Upper lobe of right lung (tissue), 1 donor: ENCODE results near the gene GASK1A. TPM values are rescaled to one million over a fixed set of nuclear protein-coding genes. Genes with fewer than 3 reads are reported as not detected.

Experiments used
- ATAC-seq: fragments of 200-7000 bp; cut with Tn5 transposase; one replicate; pipeline ENCODE4 v1.9.1; 2020; ENCODE audit warnings: mild to moderate bottlenecking, moderate library complexity
- DNase-seq: peaks from one replicate; pipeline ENCODE4 v3.0.0-alpha.2; 2020
- H3K27ac ChIP-seq: fragments of 200-600 bp; one replicate; pipeline ENCODE4 v1.8.0; 2022
- H3K27me3 ChIP-seq: fragments of 200-600 bp; one replicate; pipeline ENCODE4 v1.8.0; 2022; ENCODE audit warnings: mild to moderate bottlenecking
- H3K36me3 ChIP-seq: fragments of 200-600 bp; one replicate; pipeline ENCODE4 v1.8.0; 2022
- H3K4me1 ChIP-seq: fragments of 200-600 bp; one replicate; pipeline ENCODE4 v1.8.0; 2022
- H3K4me3 ChIP-seq: fragments of 200-600 bp; one replicate; pipeline ENCODE4 v1.8.0; 2022; ENCODE audit warnings: mild to moderate bottlenecking
- H3K9me3 ChIP-seq: fragments of 200-600 bp; one replicate; pipeline ENCODE4 v1.8.0; 2022
- intact Hi-C: fragments of 100-400 bp; cut with DNase I; formaldehyde crosslinking; loops from one replicate; pipeline ENCODE4 v1.11.0; 2022
- total RNA-seq: library from RNA; stranded (reverse); fragmentation: NEBNext Ultra II Directional; extraction: Animal tissue kit (Norgen Biotek cat#: 25700); gene quantifications from one replicate; pipeline ENCODE4 v1.2.1, GENCODE V29; 2021
- TF ChIP-seq, protein P1 (sequence below): fragments of 200-600 bp; IDR thresholded peaks from one replicate; pipeline ENCODE4 v1.8.0; 2022; ENCODE audit warnings: antibody characterized with exemption
- donor health status: DM: no; HTN: yes; CAD: no; lungs with severe emphysema.

GASK1A gene
- total RNA-seq, 1 donor from 2014 or later, result 3.9 TPM

DNA sequence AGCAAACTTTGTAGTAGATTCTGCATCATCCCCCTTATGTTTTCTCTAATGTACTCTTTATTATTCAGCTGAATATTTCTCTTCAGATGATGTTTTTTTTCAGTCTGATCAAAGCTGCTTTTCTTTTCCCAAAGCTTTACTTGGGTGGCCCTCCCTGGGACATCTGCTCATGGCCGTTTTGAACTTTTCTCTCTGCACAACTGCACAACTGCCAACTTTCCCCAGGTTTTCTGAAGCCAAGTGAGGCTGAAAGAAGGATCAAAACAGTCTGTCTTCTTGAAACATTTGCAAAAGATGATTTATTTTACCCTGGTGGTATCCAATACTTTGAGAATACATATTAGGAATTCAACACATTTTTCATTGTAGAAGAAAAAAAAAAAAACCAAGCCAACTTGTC, 43.0 kb downstream of the GASK1A start:
- intact Hi-C loops, result no loop called here
- TF ChIP-seq, protein P1, sequence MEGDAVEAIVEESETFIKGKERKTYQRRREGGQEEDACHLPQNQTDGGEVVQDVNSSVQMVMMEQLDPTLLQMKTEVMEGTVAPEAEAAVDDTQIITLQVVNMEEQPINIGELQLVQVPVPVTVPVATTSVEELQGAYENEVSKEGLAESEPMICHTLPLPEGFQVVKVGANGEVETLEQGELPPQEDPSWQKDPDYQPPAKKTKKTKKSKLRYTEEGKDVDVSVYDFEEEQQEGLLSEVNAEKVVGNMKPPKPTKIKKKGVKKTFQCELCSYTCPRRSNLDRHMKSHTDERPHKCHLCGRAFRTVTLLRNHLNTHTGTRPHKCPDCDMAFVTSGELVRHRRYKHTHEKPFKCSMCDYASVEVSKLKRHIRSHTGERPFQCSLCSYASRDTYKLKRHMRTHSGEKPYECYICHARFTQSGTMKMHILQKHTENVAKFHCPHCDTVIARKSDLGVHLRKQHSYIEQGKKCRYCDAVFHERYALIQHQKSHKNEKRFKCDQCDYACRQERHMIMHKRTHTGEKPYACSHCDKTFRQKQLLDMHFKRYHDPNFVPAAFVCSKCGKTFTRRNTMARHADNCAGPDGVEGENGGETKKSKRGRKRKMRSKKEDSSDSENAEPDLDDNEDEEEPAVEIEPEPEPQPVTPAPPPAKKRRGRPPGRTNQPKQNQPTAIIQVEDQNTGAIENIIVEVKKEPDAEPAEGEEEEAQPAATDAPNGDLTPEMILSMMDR, result no peak
- no peak overlapping the region for H3K4me3 ChIP-seq

DNA sequence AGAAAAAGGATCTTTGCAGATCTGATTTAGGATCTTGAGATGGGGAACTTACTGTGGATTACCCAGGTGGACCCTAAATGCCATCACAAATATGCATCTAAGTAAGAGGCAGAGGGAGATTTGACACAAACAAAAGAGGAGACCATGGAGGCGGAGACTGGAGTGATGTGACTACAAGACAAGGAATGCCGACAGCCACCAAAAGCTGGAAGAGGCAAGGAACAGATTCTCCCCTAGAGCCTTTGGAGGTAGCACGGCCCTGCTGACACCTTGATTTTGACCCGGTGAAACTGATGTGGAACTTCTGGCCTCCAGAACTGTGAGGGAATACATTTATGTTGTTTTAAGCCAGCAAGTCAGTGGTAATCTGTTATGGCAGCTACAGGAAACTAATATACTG, 44.0 kb downstream of the GASK1A start:
- ATAC-seq (no peak), DNase-seq (no peak)
- Histone ChIP-seq H3K27me3 (no peaks in the 10 kb centered on the region), H3K27ac (no peak overlapping the region), H3K4me3 (no peak overlapping the region), H3K9me3 (no peaks in the 10 kb centered on the region), H3K4me1 (no peaks in the 10 kb centered on the region), H3K36me3 (no peaks in the 10 kb centered on the region)
- TF ChIP-seq, protein P1, result no peak
- intact Hi-C loops, result no loop called here

More for the DNA sequence above, 43.0 kb downstream of the GASK1A start:
- H3K9me3 ChIP-seq, result no peaks in the 10 kb centered on the region
- ATAC-seq (no peak), DNase-seq (no peak)
- no peaks in the 10 kb centered on the region for H3K4me1 ChIP-seq
- H3K27me3 ChIP-seq, result no peaks in the 10 kb centered on the region
- no peak overlapping the region for H3K27ac ChIP-seq
- no peaks in the 10 kb centered on the region for H3K36me3 ChIP-seq

- intact Hi-C loops, result no loop called here
- Histone ChIP-seq H3K27ac (no peak overlapping the region), H3K36me3 (no peaks in the 10 kb centered on the region), H3K9me3 (no peaks in the 10 kb centered on the region), H3K27me3 (no peaks in the 10 kb centered on the region), H3K4me3 (no peak overlapping the region), H3K4me1 (no peaks in the 10 kb centered on the region)
- DNase-seq (no peak), ATAC-seq (no peak)
- TF ChIP-seq, protein P1, result no peak
Measured at GRCh38 chr3:43023746-43024145, 44.6 kb downstream of the GASK1A start.

DNA sequence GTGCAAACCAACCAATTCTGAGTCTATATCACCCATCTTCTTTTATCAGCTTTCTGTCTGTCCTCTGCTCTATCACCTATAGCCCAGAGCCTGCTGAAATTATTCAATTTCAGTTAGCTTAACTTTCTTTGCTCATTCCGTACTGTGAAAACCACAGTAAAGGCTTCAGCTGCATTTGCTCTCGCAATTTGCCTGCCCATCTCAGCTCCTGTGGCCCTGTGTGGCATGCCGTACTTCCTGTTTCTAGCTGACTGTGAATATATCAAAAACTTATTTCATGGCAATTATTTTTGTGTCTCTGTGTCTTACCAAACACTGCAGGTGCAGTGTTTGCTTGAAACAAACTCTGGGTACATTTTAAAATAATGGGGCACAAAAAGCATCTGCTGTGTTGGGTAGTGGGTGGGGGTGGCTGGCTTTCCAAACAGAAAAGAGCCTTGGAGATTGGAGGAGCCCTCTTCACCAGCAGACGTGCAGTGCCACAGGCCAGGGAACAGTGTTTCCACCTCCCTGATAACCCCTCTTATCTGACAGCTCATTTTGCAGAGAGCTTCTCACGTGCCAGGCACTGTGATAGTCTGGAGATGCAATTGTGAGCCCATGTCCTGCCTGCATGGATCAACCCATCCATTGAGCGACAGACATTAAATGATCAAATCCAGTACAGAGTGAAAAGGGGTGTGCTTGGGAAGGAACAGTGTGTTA, 45.2 kb downstream of the GASK1A start:
- no peak for DNase-seq
- Histone ChIP-seq H3K27ac (no peak overlapping the region), H3K27me3 (no peaks in the 10 kb centered on the region), H3K4me3 (no peak overlapping the region), H3K4me1 (no peaks in the 10 kb centered on the region), H3K36me3 (no peaks in the 10 kb centered on the region), H3K9me3 (no peaks in the 10 kb centered on the region)
- ATAC-seq, result no peak
- intact Hi-C loops, result no loop called here
- TF ChIP-seq, protein P1, result no peak

- no peak overlapping the region for H3K27ac ChIP-seq
Measured at GRCh38 chr3:43025423-43025822, 46.3 kb downstream of the GASK1A start.

More at GRCh38 chr3:43025423-43025822, 46.3 kb downstream of the GASK1A start:
- no peak for ATAC-seq
- Histone ChIP-seq H3K36me3 (no peaks in the 10 kb centered on the region), H3K27me3 (no peaks in the 10 kb centered on the region), H3K4me3 (no peak overlapping the region), H3K9me3 (no peaks in the 10 kb centered on the region), H3K4me1 (no peaks in the 10 kb centered on the region)
- intact Hi-C loops, result no loop called here
- DNase-seq, result no peak
- TF ChIP-seq, protein P1, result no peak
